Bronchial epithelial cell (primary cell): Measurements from ENCODE around the gene SPTBN5. TPM values are rescaled to one million over a fixed set of nuclear protein-coding genes. Genes with fewer than 3 reads are reported as not detected.
A peak's percentile ranks its signal among the peaks of the same experiment; 100 is the strongest.

ENCODE experiments used
- DNase-seq: peaks from one replicate; pipeline ENCODE4 v3.0.0-alpha.2; 2010; ENCODE audit warnings: low read depth
- FAIRE-seq: peaks from 2 replicates; lab custom pipeline; 2011; peaks lifted over from hg19 to GRCh38; lab: Jason Lieb, UNC
- H3K27me3 ChIP-seq: 2 replicates; pipeline ENCODE4 v1.5.1; 2011; ENCODE audit warnings: low read length; ENCODE audit not compliant: control insufficient read depth, insufficient read depth
- H3K36me3 ChIP-seq: 2 replicates; pipeline ENCODE4 v1.5.1; 2011; ENCODE audit warnings: low read length; ENCODE audit not compliant: control insufficient read depth, insufficient read depth
- H3K4me3 ChIP-seq: 2 replicates; pipeline ENCODE4 v1.5.1; 2011; ENCODE audit warnings: mild to moderate bottlenecking, low read depth, low read length, control low read depth
- CTCF ChIP-seq: IDR thresholded peaks from 2 replicates; pipeline ENCODE4 v1.5.1; 2011; ENCODE audit warnings: mild to moderate bottlenecking, moderate library complexity, low read length, control low read depth, inconsistent platforms; ENCODE audit not compliant: insufficient read depth, severe bottlenecking
- total RNA-seq: library from RNA; depleted of rRNA; stranded (reverse); fragments of >200 nt; gene quantifications from 2 replicates; pipeline ENCODE4 v1.2.1, GENCODE V29; 2014

The SPTBN5 gene
- total RNA-seq, 1 donor from 2014 or later = 0.53 TPM

GRCh38 chr15:41866872-41867579, 26.8 kb downstream of the SPTBN5 start:
- no peak for FAIRE-seq
- no peak for DNase-seq
- no peak for TF ChIP-seq CTCF
- Histone ChIP-seq H3K27me3 (no peaks in the 10 kb centered on the region), H3K4me3 (no peak overlapping the region), H3K36me3 (no peaks in the 10 kb centered on the region)

GRCh38 chr15:41866263-41866703, 27.6 kb downstream of the SPTBN5 start:
- DNase-seq (no peak), FAIRE-seq (no peak)
- no peaks in the 10 kb centered on the region for H3K27me3 ChIP-seq
- H3K36me3 ChIP-seq = no peaks in the 10 kb centered on the region
- TF ChIP-seq CTCF = no peak
- H3K4me3 ChIP-seq = no peak overlapping the region

GRCh38 chr15:41865490-41866055, 28.3 kb downstream of the SPTBN5 start:
- no peak for TF ChIP-seq CTCF
- DNase-seq = no peak

GRCh38 chr15:41862515-41863116, 31.2 kb downstream of the SPTBN5 start:
- no peak for FAIRE-seq

More at GRCh38 chr15:41865490-41866055, 28.3 kb downstream of the SPTBN5 start:
- H3K4me3 ChIP-seq = no peak overlapping the region
- no peak for FAIRE-seq
- no peaks in the 10 kb centered on the region for H3K27me3 ChIP-seq
- H3K36me3 ChIP-seq = no peaks in the 10 kb centered on the region

GRCh38 chr15:41861736-41862356, 32.0 kb downstream of the SPTBN5 start:
- DNase-seq (no peak), FAIRE-seq (no peak)
- Histone ChIP-seq H3K27me3 (no peaks in the 10 kb centered on the region), H3K4me3 (no peak overlapping the region), H3K36me3 (no peaks in the 10 kb centered on the region)
- TF ChIP-seq CTCF = no peak

More at GRCh38 chr15:41862515-41863116, 31.2 kb downstream of the SPTBN5 start:
- Histone ChIP-seq H3K36me3 (no peaks in the 10 kb centered on the region), H3K4me3 (no peak overlapping the region), H3K27me3 (no peaks in the 10 kb centered on the region)
- peak; percentile 15 for DNase-seq
- no peak for TF ChIP-seq CTCF
